GM12892 (cell line): ENCODE data around the gene STX18.

Experiments used
- POLR2A ChIP-seq: IDR thresholded peaks from 2 replicates; pipeline ENCODE4 v1.6.1; 2011; ENCODE audit warnings: low read depth, low read length, control low read depth
- TAF1 ChIP-seq: IDR thresholded peaks from 2 replicates; pipeline ENCODE4 v1.6.1; 2011; ENCODE audit warnings: low read depth, mild to moderate bottlenecking, control low read depth, low read length, borderline replicate concordance

DNA sequence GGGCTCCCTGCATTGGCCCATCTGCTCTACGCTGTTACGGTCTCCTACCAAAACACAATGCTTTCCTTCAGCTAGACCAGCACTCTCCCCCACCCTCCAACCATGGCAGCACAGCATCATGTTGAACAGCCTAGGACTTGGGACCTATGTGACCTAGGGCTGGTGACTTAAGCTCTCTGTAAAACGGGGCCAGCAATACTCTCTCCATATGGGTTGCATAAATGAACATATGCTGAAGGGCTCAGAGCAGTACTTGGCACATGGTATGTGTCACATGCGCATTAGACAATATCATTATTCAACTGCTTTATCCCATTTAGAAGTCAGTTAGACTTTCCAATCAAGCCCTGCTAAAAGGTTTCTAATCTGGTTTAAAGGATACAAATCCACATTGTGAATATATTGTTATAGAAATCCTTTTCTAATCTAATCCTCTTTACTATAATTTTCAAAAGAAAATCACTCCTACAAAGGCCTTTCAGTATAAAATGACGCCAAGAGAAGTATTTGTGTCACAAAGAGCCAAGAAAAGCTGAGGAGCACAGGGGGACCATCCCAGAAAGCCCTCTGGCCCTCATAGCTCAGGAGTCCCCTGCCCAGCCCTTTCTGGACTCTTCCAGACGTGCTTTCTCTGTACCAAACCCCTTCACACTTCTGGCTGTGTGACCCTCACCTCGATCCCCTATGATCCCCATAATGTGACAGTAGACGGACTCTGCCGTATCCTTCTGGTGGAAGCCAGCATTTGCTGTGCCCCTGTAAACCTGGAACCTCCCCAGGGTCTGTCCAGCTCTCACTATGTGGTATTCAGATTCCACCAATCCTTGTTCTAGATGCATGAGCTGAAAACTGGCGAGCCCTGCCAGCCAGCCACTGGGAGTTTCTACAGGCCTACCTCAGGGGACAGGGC lies 112.6 kb downstream of the STX18 start:
- TF ChIP-seq TAF1 (no peak), POLR2A (no peak)
